Measurements from ENCODE around the gene FAM110D.

Gene FAM110D

GRCh38 chr1:26158908-26159742, at the start of gene FAM110D:
FAM110D (plus strand) TSS chr1:26159079; CDS start chr1:26161292, 2,213 bp downstream.
- no peak for DNase-seq

- no peak for DNase-seq
Observed at GRCh38 chr1:26109229-26110164, 49.4 kb upstream of the FAM110D start.

GRCh38 chr1:26110731-26111529, 47.9 kb upstream of the FAM110D start:
- peak; percentile 62 for DNase-seq

GRCh38 chr1:26111530-26112406, 47.1 kb upstream of the FAM110D start, which contains the start of gene PDIK1L:
PDIK1L (plus strand) TSS chr1:26111824; CDS start chr1:26114309, 2,485 bp downstream.
- DNase-seq: peak; percentile 89

- no peak for DNase-seq
Observed at GRCh38 chr1:26112407-26112775, 46.5 kb upstream of the FAM110D start.

GRCh38 chr1:26114165-26114927, 44.5 kb upstream of the FAM110D start:
- DNase-seq: no peak

GRCh38 chr1:26119892-26120608, 38.8 kb upstream of the FAM110D start:
- no peak for DNase-seq

GRCh38 chr1:26121854-26122773, 36.8 kb upstream of the FAM110D start:
- DNase-seq: no peak

GRCh38 chr1:26122988-26123973, 35.6 kb upstream of the FAM110D start:
- DNase-seq: no peak

- no peak for DNase-seq
Observed at GRCh38 chr1:26124418-26125331, 34.2 kb upstream of the FAM110D start.

GRCh38 chr1:26125382-26125781, 33.5 kb upstream of the FAM110D start:
- DNase-seq: no peak

GRCh38 chr1:26125946-26126320, 32.9 kb upstream of the FAM110D start:
- DNase-seq: no peak

GRCh38 chr1:26126321-26127084, 32.4 kb upstream of the FAM110D start:
- no peak for DNase-seq

- DNase-seq: no peak
Observed at GRCh38 chr1:26127235-26128163, 31.4 kb upstream of the FAM110D start.

- DNase-seq: no peak
Observed at GRCh38 chr1:26129778-26130177, 29.1 kb upstream of the FAM110D start.

Measured in T1000 (cell line).